Osteocyte (in vitro differentiated cells): ENCODE data around the gene UBL4A. TPM values are rescaled to one million over a fixed set of nuclear protein-coding genes. Genes with fewer than 3 reads are reported as not detected.

ENCODE experiments used
- DNase-seq: peaks from one replicate; pipeline ENCODE4 v3.0.0; 2021; ENCODE audit warnings: mixed read lengths; ENCODE audit not compliant: unreplicated experiment; ENCODE audit errors: extremely low spot score
- H3K27ac Mint-ChIP-seq: one replicate; pipeline ENCODE4 v1.8.0; 2021; ENCODE audit warnings: mild to moderate bottlenecking, mixed read lengths; ENCODE audit not compliant: unreplicated experiment
- H3K27me3 Mint-ChIP-seq: one replicate; pipeline ENCODE4 v1.8.0; 2021; ENCODE audit warnings: mixed read lengths; ENCODE audit not compliant: unreplicated experiment
- H3K36me3 Mint-ChIP-seq: one replicate; pipeline ENCODE4 v1.8.0; 2021; ENCODE audit warnings: mixed read lengths; ENCODE audit not compliant: unreplicated experiment
- H3K4me1 Mint-ChIP-seq: one replicate; pipeline ENCODE4 v1.8.0; 2021; ENCODE audit warnings: mixed read lengths; ENCODE audit not compliant: unreplicated experiment
- H3K4me3 Mint-ChIP-seq: one replicate; pipeline ENCODE4 v1.8.0; 2021; ENCODE audit warnings: mild to moderate bottlenecking, moderate library complexity, mixed read lengths; ENCODE audit not compliant: unreplicated experiment
- H3K9me3 Mint-ChIP-seq: one replicate; pipeline ENCODE4 v1.8.0; 2021; ENCODE audit warnings: mixed read lengths; ENCODE audit not compliant: unreplicated experiment
- total RNA-seq: library from RNA; stranded (reverse); gene quantifications from 2 replicates; pipeline ENCODE4 v1.2.1, GENCODE V29; 2021
- TF ChIP-seq, protein P1 (sequence below): fragments of 200-600 bp; sonication (generic); IDR thresholded peaks from 2 replicates; pipeline ENCODE4 v1.5.0; 2021; ENCODE audit warnings: antibody characterized with exemption, mild to moderate bottlenecking, moderate library complexity

UBL4A gene
- total RNA-seq, 1 donor from 2014 or later = 17.4 TPM

DNA sequence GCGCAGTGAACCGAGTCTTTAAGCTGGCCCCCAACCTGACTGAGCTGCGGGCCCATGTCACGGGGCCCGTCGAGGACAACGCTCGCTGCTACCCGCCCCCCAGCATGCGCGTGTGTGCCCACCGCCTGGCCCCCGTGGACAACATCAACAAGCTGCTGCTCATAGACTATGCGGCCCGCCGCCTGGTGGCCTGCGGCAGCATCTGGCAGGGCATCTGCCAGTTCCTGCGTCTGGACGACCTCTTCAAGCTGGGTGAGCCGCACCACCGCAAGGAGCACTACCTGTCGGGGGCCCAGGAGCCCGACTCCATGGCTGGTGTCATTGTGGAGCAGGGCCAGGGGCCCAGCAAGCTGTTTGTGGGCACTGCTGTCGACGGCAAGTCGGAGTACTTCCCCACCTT lies 26.1 kb downstream of the UBL4A start:
- Mint-ChIP-seq H3K9me3 (no peaks in the 10 kb centered on the region), H3K4me1 (peaks cover 14% of the 10 kb centered on the region), H3K27ac (no peak overlapping the region), H3K36me3 (peaks cover 10% of the 10 kb centered on the region), H3K4me3 (peak overlapping the region; percentile 83), H3K27me3 (no peaks in the 10 kb centered on the region)
- TF ChIP-seq, protein P1, sequence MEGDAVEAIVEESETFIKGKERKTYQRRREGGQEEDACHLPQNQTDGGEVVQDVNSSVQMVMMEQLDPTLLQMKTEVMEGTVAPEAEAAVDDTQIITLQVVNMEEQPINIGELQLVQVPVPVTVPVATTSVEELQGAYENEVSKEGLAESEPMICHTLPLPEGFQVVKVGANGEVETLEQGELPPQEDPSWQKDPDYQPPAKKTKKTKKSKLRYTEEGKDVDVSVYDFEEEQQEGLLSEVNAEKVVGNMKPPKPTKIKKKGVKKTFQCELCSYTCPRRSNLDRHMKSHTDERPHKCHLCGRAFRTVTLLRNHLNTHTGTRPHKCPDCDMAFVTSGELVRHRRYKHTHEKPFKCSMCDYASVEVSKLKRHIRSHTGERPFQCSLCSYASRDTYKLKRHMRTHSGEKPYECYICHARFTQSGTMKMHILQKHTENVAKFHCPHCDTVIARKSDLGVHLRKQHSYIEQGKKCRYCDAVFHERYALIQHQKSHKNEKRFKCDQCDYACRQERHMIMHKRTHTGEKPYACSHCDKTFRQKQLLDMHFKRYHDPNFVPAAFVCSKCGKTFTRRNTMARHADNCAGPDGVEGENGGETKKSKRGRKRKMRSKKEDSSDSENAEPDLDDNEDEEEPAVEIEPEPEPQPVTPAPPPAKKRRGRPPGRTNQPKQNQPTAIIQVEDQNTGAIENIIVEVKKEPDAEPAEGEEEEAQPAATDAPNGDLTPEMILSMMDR = no peak
- no peak for DNase-seq

DNA sequence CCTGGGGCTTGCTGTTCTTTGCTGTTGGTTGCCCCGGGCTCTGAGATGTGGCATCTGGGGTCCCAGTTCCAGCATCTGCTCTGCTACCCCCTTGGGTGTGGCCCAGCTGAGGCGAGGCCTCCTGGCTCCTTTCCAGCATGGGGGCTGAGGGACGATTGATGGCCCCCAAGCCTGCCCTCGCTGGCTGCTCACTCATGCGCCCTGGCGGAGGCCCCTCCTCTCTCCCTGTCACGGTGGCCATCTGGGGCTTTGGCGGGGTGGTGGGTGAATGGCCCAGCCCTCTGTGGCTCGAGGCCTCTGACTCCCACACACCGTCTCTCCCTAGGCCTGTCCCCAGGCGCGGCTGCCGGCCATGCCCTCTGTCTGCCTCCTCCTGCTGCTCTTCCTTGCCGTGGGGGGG lies 26.6 kb downstream of the UBL4A start:
- no peaks in the 10 kb centered on the region for H3K9me3 Mint-ChIP-seq
- DNase-seq = no peak
- H3K36me3 Mint-ChIP-seq = peaks cover 10% of the 10 kb centered on the region
- H3K27me3 Mint-ChIP-seq = no peaks in the 10 kb centered on the region
- no peak overlapping the region for H3K27ac Mint-ChIP-seq
- TF ChIP-seq, protein P1 = no peak
- H3K4me3 Mint-ChIP-seq = peak overlapping the region; percentile 83
- H3K4me1 Mint-ChIP-seq = peaks cover 14% of the 10 kb centered on the region

DNA sequence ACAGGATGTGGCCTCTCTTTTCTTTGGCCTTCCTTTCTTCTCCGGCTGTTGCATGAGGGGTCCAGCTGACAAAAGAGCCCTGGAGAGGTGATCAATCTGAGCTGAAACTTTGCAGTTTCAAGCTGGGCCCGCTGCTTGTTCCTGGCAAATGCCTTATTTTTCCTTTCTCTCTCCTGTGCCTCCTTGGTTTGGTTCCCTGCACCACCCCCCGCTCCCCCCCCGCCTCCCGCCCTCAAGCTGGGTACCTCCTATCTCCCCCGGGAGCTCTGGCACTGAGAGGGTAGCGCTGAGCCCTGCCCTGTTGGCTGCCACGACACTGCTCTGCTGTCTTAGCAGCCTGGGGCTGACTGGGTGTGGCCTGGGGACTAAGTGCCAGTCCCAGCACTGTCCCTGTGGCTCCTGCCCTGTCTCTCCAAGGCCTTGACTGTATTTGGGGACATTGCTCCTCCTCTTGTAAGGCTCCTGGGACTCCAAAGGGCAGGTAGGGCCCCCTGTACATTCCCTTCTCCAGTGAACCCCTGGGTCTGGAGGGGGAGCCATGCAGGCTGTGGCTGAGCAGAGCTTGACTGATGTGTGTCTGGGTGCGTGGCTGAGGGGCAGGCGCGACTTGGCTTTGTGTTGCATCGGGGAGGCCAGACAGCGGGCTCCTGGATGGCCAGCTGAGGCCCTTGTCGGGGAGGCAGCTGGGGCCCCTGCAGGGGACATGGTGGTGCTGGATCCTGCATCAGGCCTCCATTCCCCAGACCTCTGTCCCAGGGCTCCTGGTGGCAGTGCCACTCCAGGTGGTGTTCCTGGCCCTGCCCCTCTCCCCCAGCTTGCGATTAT lies 27.2 kb downstream of the UBL4A start:
- Mint-ChIP-seq H3K4me1 (peaks cover 14% of the 10 kb centered on the region), H3K4me3 (peak overlapping the region; percentile 83), H3K27ac (peak overlapping the region; percentile 44), H3K9me3 (no peaks in the 10 kb centered on the region), H3K36me3 (peaks cover 12% of the 10 kb centered on the region), H3K27me3 (no peaks in the 10 kb centered on the region)
- no peak for DNase-seq
- TF ChIP-seq, protein P1 = no peak

DNA sequence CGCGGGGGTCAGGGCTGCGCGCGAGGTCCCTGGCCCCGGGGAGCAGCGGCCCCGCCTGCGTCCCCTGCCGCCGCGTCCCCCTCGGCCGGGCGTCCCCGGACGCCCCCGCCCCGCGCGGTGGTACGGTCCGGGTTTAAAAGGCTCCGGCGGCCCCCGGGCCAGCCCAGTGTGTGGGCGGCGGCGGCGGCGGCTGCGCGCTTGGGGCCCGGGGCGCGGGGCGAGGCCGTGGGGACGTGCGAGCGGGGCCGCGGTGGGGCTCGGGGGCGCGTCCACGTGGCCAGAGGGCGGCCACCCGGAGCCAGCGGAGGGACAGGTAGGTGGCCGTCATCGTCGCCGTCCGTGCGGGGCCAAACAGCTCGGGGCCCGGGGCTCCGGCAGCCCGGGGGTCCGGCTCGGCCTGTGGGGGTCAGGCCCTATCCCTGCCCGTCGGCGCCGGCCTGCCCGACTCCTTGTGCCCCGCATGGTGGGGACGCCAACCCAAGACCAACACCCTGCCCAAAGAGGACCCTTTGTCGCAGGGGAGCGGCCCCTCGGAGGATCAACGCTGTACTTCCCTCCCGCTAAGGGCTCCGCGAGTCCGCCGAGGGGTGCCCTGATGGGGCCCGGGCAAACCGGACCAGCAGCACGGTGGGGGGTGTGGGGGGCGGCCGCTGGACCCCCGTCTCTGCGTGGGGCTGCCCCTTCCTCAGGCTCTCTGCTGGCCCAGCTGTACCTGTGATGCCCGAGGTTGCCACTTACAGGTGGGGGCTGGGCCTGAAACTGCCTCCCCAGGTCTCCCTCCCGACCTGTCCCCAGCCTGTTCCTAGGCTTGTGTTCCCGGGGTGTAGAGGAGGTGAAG lies 28.1 kb downstream of the UBL4A start, which contains the start of gene PLXNA3:
Gene PLXNA3, plus strand, starts transcription at position 166 of the 838 bp plus-strand sequence. CDS start 1,903 bp downstream, outside the sequence.
- H3K27ac Mint-ChIP-seq = peak within 1 kb of the TSS; percentile 93
- DNase-seq = no peak
- H3K36me3 Mint-ChIP-seq = peaks cover 12% of the 10 kb centered on the region
- H3K4me3 Mint-ChIP-seq = peak within 1 kb of the TSS; percentile 90
- peaks cover 14% of the 10 kb centered on the region for H3K4me1 Mint-ChIP-seq
- no peaks in the 10 kb centered on the region for H3K9me3 Mint-ChIP-seq
- no peaks in the 10 kb centered on the region for H3K27me3 Mint-ChIP-seq
- TF ChIP-seq, protein P1 = no peak
